H9 (cell line): ENCODE results near the gene TRAPPC13. TPM values are rescaled to one million over a fixed set of nuclear protein-coding genes. Genes with fewer than 3 reads are reported as not detected.
A peak's percentile ranks its signal among the peaks of the same experiment; 100 is the strongest.

Experiments used
- DNase-seq: peaks from one replicate; pipeline ENCODE4 v3.0.0-alpha.2; 2017
- H2AFZ ChIP-seq: one replicate; pipeline ENCODE4 v1.6.1; 2013; ENCODE audit warnings: mild to moderate bottlenecking, low read length, control low read depth, moderate library complexity
- H2AK5ac ChIP-seq: 2 replicates; pipeline ENCODE4 v1.6.1; 2013; ENCODE audit warnings: low read length, control low read depth, mixed read lengths; ENCODE audit not compliant: insufficient read length
- H2BK120ac ChIP-seq: one replicate; pipeline ENCODE4 v1.6.1; 2013; ENCODE audit warnings: low read depth, mild to moderate bottlenecking, low read length, control low read depth, inconsistent platforms; ENCODE audit not compliant: poor library complexity, severe bottlenecking
- H2BK12ac ChIP-seq: 2 replicates; pipeline ENCODE4 v1.6.1; 2013; ENCODE audit warnings: low read length, control low read depth, mixed read lengths, low read depth; ENCODE audit not compliant: insufficient read length
- H2BK15ac ChIP-seq: 2 replicates; pipeline ENCODE4 v1.6.1; 2013; ENCODE audit warnings: low read depth, low read length, control low read depth
- H2BK20ac ChIP-seq: one replicate; pipeline ENCODE4 v1.6.1; 2013; ENCODE audit warnings: low read depth, mild to moderate bottlenecking, low read length, control low read depth, inconsistent platforms; ENCODE audit not compliant: poor library complexity, severe bottlenecking
- H2BK5ac ChIP-seq: 2 replicates; pipeline ENCODE4 v1.6.1; 2013; ENCODE audit warnings: low read length, control low read depth, mixed read lengths; ENCODE audit not compliant: insufficient read length
- H3K14ac ChIP-seq: 2 replicates; pipeline ENCODE4 v1.6.1; 2013; ENCODE audit warnings: low read length, control low read depth; ENCODE audit not compliant: insufficient read depth
- H3K18ac ChIP-seq: 2 replicates; pipeline ENCODE4 v1.6.1; 2013; ENCODE audit warnings: low read depth, mild to moderate bottlenecking, mixed read lengths, low read length, control low read depth; ENCODE audit not compliant: insufficient read length
- H3K23ac ChIP-seq: 2 replicates; pipeline ENCODE4 v1.6.1; 2013; ENCODE audit warnings: low read length, control low read depth, mixed read lengths, low read depth; ENCODE audit not compliant: insufficient read length
- H3K23me2 ChIP-seq: 2 replicates; pipeline ENCODE4 v1.6.1; 2013; ENCODE audit warnings: low read depth, mild to moderate bottlenecking, mixed read lengths, low read length, control low read depth; ENCODE audit not compliant: insufficient read length, poor library complexity, severe bottlenecking
- H3K27ac ChIP-seq: 2 replicates; pipeline ENCODE4 v1.5.1; 2013; ENCODE audit warnings: low read length, control low read depth, mixed read lengths, low read depth; ENCODE audit not compliant: insufficient read length
- H3K27me3 ChIP-seq: 2 replicates; pipeline ENCODE4 v1.6.1; 2013; ENCODE audit warnings: low read length, control low read depth, inconsistent platforms; ENCODE audit not compliant: insufficient read depth
- H3K4ac ChIP-seq: 2 replicates; pipeline ENCODE4 v1.6.1; 2013; ENCODE audit warnings: low read depth, mild to moderate bottlenecking, control low read depth, inconsistent platforms, low read length, moderate library complexity
- H3K4me1 ChIP-seq: 2 replicates; pipeline ENCODE4 v1.6.1; 2013; ENCODE audit warnings: low read length, control low read depth, inconsistent platforms; ENCODE audit not compliant: insufficient read depth
- H3K4me2 ChIP-seq: 2 replicates; pipeline ENCODE4 v1.6.1; 2013; ENCODE audit warnings: low read length, control low read depth, mixed read lengths; ENCODE audit not compliant: insufficient read length, insufficient read depth
- H3K56ac ChIP-seq: 2 replicates; pipeline ENCODE4 v1.6.1; 2013; ENCODE audit warnings: low read depth, mild to moderate bottlenecking, mixed read lengths, low read length, control low read depth; ENCODE audit not compliant: insufficient read length
- H3K79me1 ChIP-seq: 2 replicates; pipeline ENCODE4 v1.6.1; 2013; ENCODE audit warnings: low read depth, mild to moderate bottlenecking, moderate library complexity, low read length, control low read depth, inconsistent platforms; ENCODE audit not compliant: insufficient read depth, poor library complexity, severe bottlenecking
- H3K79me2 ChIP-seq: 2 replicates; pipeline ENCODE4 v1.6.1; 2013; ENCODE audit warnings: low read length, control low read depth, inconsistent platforms; ENCODE audit not compliant: insufficient read depth
- H3K9ac ChIP-seq: 2 replicates; pipeline ENCODE4 v1.6.1; 2013; ENCODE audit warnings: low read length, control low read depth, mixed read lengths; ENCODE audit not compliant: insufficient read length; ENCODE audit errors: extremely low read depth
- H3K9me3 ChIP-seq: one replicate; pipeline ENCODE4 v1.6.1; 2013; ENCODE audit warnings: low read depth, low read length, inconsistent platforms; ENCODE audit not compliant: control insufficient read depth
- H3T11ph ChIP-seq: one replicate; pipeline ENCODE4 v1.6.1; 2013; ENCODE audit warnings: mild to moderate bottlenecking, low read length, control low read depth, inconsistent platforms
- H4K20me1 ChIP-seq: one replicate; pipeline ENCODE4 v1.6.1; 2013; ENCODE audit not compliant: control insufficient read depth, insufficient read length, insufficient read depth
- H4K5ac ChIP-seq: 2 replicates; pipeline ENCODE4 v1.6.1; 2013; ENCODE audit warnings: low read depth, mild to moderate bottlenecking, mixed read lengths, low read length, control low read depth; ENCODE audit not compliant: insufficient read length
- H4K8ac ChIP-seq: replicated peaks from 2 replicates; pipeline ENCODE4 v1.6.1; 2013; ENCODE audit warnings: low read length, control low read depth, mixed read lengths, low read depth; ENCODE audit not compliant: insufficient read length
- H4K91ac ChIP-seq: 2 replicates; pipeline ENCODE4 v1.6.1; 2013; ENCODE audit warnings: low read depth, mild to moderate bottlenecking, moderate library complexity, mixed read lengths, low read length, control low read depth; ENCODE audit not compliant: insufficient read length
- H3K27ac Mint-ChIP-seq, 3 experiments: 2 replicates in 2 of 3; 3 replicates in 1 of 3; pipeline ENCODE4 v1.8.0; 2020 to 2021; ENCODE audit warnings: mixed read lengths in 3 of 3, mild to moderate bottlenecking in 1 of 3, moderate library complexity in 1 of 3
- H3K27me3 Mint-ChIP-seq: 2 replicates; pipeline ENCODE4 v1.8.0; 2021; ENCODE audit warnings: low read depth, mild to moderate bottlenecking, moderate library complexity, mixed read lengths
- H3K36me3 Mint-ChIP-seq, 3 experiments: 2 replicates in 2 of 3; 3 replicates in 1 of 3; pipeline ENCODE4 v1.8.0; 2020 to 2021; ENCODE audit warnings: low read depth in 3 of 3, mixed read lengths in 3 of 3; ENCODE audit not compliant: insufficient read depth in 1 of 3
- H3K4me1 Mint-ChIP-seq, 2 experiments: 2 replicates each; pipeline ENCODE4 v1.8.0; 2020; ENCODE audit warnings: mixed read lengths in 2 of 2
- H3K4me3 Mint-ChIP-seq, 2 experiments: 2 replicates in 1 of 2; 3 replicates in 1 of 2; pipeline ENCODE4 v1.8.0; 2020 to 2021; ENCODE audit warnings: mild to moderate bottlenecking in 2 of 2, mixed read lengths in 2 of 2, moderate library complexity in 1 of 2
- H3K9me3 Mint-ChIP-seq, 2 experiments: 2 replicates in 1 of 2; 3 replicates in 1 of 2; pipeline ENCODE4 v1.8.0; 2020; ENCODE audit warnings: mild to moderate bottlenecking in 2 of 2, mixed read lengths in 2 of 2, moderate library complexity in 1 of 2
- CTCF ChIP-seq: fragments of 200-600 bp; sonication (generic); conservative IDR thresholded peaks from 3 replicates; pipeline ENCODE4 v1.8.0; 2021; ENCODE audit warnings: antibody characterized with exemption, mild to moderate bottlenecking
- WGBS: extraction: QIAGEN DNeasy Blood & Tissue Kit; methylation state at CpG from one replicate; pipeline ENCODE4 v1.1.7; 2013; ENCODE audit warnings: missing lambda C conversion rate, low lambda C conversion rate, mixed read lengths; ENCODE audit not compliant: insufficient read length; ENCODE audit errors: extremely low coverage; 5-methylcytosine and 5-hydroxymethylcytosine counted together
- total RNA-seq: library from RNA; stranded (reverse); gene quantifications from 2 replicates; pipeline ENCODE4 v1.2.1, GENCODE V29; 2021

Gene TRAPPC13
- total RNA-seq, 1 experiment from 2014 or later = 16.7 TPM

GRCh38 chr5:65651144-65651543 lies 26.3 kb downstream of the TRAPPC13 start:
- Histone ChIP-seq H2AFZ (no peak overlapping the region), H4K5ac (no peak overlapping the region), H3K4me1 (no peaks in the 10 kb centered on the region), H3K79me1 (no peaks in the 10 kb centered on the region), H3K23me2 (no peaks in the 10 kb centered on the region), H3K27me3 (no peaks in the 10 kb centered on the region), H3K27ac (no peak overlapping the region), H3K56ac (no peak overlapping the region), H3K79me2 (no peaks in the 10 kb centered on the region), H3T11ph (no peak overlapping the region), H4K20me1 (no peaks in the 10 kb centered on the region), H4K91ac (no peak overlapping the region), H3K9me3 (no peaks in the 10 kb centered on the region), H2BK120ac (no peak overlapping the region), H3K14ac (no peak overlapping the region), H4K8ac (no peak overlapping the region), H2BK15ac (no peak overlapping the region), H2AK5ac (no peak overlapping the region), H3K18ac (no peak overlapping the region), H3K4ac (no peak overlapping the region), H3K4me2 (no peak overlapping the region), H2BK12ac (no peak overlapping the region), H3K23ac (no peak overlapping the region), H3K9ac (no peak overlapping the region), H2BK5ac (no peak overlapping the region), H2BK20ac (no peak overlapping the region)
- peaks cover 0 to 3% (median 0%) of the 10 kb centered on the region in 3 experiments; a peak in 2 of 7 replicates for H3K36me3 Mint-ChIP-seq
- TF ChIP-seq CTCF = no peak
- no peaks in the 10 kb centered on the region for H3K9me3 Mint-ChIP-seq
- no peaks in the 10 kb centered on the region for H3K27me3 Mint-ChIP-seq
- H3K4me1 Mint-ChIP-seq = peaks cover 12 to 19% of the 10 kb centered on the region in 2 experiments
- no peak overlapping the region for H3K4me3 Mint-ChIP-seq
- H3K27ac Mint-ChIP-seq = 0 out of 7 replicates have a peak overlapping the region, but pooled peaks of 1 of the 3 experiments have one; percentile 46
- DNase-seq = no peak
- no CpG with 5 or more reads among the region's 5 CpGs for WGBS
